Renal pelvis (tissue), 4 donors: Measurements from ENCODE around the gene CDC27. TPM values are rescaled to one million over a fixed set of nuclear protein-coding genes. Genes with fewer than 3 reads are reported as not detected.
A peak's percentile ranks its signal among the peaks of the same experiment; 100 is the strongest.
"Not testable (repeated sequence)": the region's sequence is repeated elsewhere in the genome, so short reads cannot be mapped to it uniquely, and the experiment has no call there.

Experiments used
- DNase-seq: peaks from one replicate; pipeline ENCODE4 v3.0.0-alpha.2; 2013
- polyA plus RNA-seq, 3 donors: library from polyadenylated mRNA; unstranded; fragments of 120-200 nt; gene quantifications; one replicate each; pipeline ENCODE4 v1.2.1, GENCODE V29; 2013; ENCODE audit not compliant: insufficient read length in 3 of 3

The CDC27 gene
- polyA plus RNA-seq, 3 donors: 48.1 to 60.8 (median 52.3) TPM

DNA sequence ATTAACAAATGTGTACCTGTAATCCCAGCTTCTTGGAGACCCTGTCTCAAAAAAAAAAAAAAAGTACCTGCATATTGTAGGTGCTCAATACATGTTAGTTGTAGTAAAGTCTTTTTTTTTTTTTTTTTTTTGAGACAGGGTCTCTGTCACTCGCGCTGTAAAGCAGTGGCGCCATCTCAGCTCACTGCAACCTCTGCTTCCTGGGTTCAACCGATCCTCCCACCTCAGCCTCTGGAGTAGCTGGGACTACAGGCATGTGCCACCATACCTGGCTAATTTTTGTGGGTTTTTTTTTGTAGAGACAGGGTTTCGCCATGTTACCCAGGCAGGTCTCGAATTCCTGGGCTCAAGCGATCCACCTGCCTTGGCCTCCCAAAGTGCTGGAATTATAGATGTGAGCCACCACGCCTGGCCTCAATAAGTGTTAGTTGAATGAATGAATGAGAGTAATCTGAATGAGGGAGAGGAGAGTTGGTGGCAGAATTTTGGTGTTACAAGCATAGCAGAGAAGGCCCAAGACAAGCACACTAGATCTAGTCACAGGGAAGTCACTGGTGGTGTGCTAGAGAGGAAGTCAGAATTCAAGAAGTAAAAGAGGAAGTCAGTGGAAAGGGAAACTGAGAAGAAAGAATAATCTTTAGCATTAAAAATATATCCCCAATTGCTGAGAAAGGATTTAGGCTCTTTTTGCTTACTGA is 10.7 kb upstream of the CDC27 start:
- DNase-seq: no peak

- DNase-seq: no peak
Observed at GRCh38 chr17:47197821-47198220, 8.7 kb upstream of the CDC27 start.

GRCh38 chr17:47193931-47194511 is 4.9 kb upstream of the CDC27 start:
- DNase-seq: no peak

DNA sequence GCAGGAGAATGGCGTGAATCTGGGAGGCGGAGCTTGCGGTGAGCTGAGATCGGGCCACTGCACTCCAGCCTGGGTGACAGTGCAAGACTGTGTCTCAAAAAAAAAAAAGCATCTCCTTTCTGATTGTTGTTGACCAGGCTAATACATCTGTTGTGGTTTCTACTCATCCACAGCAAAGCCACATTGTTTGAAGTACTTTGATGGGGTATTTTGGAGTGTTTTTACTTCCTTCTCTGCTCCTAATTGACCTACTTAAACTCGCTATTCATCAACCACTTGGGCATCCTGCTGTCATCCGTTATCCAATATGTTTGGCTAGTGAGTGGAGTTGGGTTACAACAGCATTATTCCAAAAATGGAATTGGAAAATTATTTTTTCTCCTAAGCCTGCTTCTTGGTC is 3.5 kb upstream of the CDC27 start:
- DNase-seq: no peak

DNA sequence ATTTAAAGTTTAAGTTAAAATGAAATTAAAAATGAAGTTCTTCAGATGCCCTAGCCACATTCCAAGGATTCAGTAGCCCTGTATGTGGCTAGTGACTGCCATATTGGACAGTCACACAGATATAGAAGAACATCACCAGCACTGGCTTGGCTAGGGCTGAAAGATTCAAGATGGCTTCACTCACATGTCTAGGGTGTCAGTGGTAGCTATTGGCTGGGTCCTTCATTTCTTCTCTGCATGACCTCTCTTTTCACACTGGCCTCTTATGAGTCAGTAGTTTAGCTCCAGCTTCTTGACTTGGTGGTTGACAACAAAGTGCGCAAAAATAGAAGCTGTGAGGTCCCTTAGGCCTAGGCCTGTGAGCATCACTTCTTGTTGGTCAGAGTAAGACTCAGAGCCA is 1.7 kb upstream of the CDC27 start:
- DNase-seq: no peak

DNA sequence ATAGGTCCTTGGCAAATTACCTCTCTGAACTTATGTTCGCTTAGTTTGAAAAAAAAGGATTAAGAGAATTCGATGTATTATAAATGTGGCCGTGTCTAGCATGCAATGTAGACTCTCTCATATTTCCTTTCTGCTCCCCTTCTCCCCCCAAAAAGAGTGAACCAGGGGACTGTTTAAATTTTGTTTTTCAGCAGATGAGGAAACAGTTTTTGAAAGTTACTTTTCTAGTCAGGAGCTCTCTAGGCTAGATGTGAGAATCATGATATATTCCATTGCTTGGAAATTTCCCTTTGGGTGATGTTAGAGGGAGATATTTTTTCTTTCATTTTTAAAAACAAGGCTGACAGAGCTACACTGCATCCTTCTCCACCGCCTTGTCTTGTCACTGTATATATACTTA is 1.1 kb upstream of the CDC27 start:
- no peak for DNase-seq

DNA sequence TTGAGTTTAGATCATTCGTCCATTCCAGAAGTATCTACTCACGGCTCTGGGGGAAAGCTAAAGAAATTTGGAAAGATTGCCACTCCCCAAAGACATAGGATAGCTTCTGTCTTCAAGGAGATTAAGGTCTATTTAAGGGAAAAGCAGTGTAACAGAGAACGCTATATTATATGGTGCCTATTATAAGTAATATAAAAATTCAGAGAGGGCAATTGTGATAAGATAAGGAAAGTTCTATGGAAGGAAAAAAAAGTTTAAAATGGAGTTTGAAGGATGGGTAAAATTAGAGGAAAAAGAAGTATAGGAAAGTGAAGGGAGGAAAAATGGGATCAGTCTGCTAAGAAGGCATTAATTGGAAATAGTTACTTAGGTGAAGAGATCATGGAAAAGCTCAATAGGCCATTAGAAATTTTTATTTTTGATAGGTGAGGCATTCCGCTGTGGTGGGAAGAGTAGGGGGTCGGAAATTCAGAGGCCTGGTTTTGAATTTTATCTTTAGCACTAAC is 690 bp upstream of the CDC27 start:
- no peak for DNase-seq

DNA sequence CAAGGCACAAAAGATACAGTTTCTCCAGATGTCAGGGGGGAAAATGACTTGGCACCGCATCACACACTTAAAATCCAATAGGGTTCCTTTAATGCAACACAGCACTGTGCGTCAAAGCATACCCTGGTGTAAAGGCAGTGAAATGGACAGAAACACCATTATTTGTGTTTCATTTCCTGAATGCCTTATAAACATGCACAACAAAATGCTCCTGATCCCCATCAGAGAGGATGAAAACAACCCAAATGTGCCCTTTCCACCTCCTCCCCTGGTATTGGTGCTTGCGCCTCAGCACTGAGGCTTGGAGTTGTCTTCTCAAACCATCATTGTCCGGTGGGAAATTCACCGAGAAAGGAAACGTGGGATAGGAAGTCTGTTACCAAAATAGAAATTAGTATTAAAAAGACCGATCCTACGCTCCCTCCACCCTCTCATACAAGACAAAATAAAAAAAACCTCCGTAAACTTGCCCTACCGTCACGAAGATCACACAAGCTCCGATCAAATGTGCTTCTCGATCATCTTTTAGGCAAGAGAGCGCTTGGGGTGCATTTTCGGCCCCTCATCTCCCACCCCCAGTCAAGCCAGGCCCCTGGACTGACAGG is 722 bp downstream of the CDC27 start:
- DNase-seq: peak; percentile 17

DNA sequence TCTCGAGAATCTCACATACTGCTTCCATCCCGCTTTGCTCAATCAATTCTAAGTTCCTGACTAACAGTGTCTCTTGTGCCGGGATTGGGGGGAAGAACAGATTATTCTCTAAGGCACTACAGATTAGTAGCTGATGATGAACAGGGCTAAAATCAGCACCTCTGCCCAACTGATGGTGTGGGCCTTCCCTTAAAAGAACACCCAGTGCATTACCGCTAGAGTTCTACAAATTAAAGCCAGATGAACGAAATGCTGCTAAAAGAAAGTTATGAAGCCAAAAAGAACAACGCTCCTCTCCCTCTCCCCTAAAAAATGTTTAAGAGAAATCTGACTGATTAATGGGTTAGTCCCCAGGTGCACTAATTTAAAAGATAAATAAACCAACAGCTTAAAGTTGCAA is 4.4 kb downstream of the CDC27 start:
- no peak for DNase-seq

- not testable (repeated sequence) for DNase-seq
Observed at GRCh38 chr17:47180988-47181387, 8.1 kb downstream of the CDC27 start.

GRCh38 chr17:47180337-47180736 is 8.8 kb downstream of the CDC27 start:
- DNase-seq: no peak

DNA sequence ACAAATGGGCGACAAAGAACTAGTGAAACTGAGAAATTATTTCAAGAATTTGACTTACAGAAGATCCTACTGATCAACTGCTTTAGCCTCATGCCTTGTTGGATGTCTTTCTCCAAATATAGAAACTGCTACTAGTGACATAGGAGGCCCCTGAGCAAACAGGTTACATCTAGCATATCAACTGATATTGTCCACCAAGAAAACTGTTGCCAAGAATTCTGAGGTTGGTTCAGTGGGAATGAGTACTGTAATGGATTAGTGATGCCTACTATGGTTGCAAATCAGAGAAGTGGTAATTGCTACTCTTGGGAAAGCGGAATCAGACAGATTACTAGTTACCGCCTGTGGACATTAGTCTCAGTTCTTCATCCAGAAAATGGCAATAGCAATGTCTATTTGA is 10.0 kb downstream of the CDC27 start:
- DNase-seq: no peak

GRCh38 chr17:47177261-47177660 is 11.8 kb downstream of the CDC27 start:
- DNase-seq: no peak

GRCh38 chr17:47176389-47176826 is 12.7 kb downstream of the CDC27 start:
- DNase-seq: no peak

DNA sequence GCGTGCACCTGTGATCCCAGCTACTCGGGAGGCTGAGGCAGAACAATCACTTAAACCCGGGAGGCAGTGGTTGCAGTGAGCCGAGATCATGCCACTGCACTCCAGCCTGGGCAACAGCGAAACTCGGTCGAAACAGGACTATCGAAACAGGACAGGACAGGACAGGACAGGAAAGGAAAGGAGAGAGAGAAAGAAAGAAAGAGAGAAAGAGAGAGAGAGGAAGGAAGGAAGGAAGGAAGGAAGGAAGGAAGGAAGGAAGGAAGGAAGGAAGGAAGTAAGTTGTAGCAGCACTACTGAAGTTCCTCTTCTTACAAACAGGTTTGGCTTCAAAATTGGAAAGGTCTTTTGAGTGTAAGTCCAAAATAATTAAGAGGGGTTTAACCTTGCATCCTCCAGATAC is 14.3 kb downstream of the CDC27 start:
- DNase-seq: not testable (repeated sequence)

DNA sequence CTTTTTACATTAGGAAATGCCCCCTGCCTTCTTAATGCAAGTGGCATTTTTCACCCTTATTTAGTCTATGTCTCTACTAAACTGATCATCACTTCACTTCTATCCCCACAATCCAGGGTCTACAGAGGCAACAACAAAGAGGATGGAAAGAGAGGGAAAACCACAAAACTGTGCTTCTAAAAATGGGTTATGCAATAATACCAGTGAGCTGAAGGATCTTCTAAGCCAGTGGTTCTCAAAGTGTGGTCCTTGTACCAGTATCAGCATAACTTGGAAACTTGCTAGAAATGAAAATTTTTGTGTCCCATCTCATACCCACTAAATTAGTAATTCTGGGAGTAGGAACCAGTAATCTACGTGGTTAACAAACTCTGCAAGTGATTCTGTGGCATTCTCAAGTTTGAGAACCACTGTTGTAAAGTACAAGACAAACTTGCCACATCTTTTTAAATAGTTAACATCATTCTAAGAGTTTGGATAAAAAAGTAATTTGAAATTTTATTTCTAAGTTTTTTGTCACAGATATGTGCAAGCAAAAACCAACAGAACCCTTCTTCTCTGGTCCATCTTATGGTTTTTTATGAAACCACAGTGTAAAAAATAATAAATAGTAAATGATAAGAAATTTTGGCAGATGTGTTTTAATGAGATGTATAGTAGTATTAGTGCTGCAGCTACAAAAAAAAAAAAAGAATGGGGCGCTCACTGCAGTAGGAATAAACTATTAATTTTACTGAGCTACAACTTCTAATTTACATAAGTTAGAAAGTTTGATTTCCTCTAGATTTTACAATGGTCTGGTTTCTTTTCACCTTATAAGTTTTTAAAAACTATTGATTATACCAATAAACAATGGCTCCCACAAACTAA is 16.2 kb downstream of the CDC27 start:
- DNase-seq: no peak

DNA sequence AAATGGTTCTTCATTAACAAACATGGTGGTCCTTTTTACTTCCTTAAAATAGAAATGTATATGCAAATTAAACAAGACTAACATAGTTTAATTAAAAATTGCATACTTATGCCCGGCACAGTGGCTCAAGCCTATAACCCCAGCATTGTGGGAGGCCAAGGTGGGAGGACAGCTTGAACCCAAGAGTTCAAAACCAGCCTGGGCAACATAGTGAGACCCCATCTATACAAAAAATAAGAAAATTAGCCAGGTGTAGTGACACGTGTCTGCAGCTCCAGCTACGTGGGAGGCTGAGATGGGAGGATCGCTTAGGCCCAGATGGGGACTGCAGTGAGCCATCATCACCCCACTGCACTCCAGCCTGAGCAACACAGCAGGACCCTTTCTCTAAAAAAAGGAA is 18.4 kb downstream of the CDC27 start:
- DNase-seq: no peak

DNA sequence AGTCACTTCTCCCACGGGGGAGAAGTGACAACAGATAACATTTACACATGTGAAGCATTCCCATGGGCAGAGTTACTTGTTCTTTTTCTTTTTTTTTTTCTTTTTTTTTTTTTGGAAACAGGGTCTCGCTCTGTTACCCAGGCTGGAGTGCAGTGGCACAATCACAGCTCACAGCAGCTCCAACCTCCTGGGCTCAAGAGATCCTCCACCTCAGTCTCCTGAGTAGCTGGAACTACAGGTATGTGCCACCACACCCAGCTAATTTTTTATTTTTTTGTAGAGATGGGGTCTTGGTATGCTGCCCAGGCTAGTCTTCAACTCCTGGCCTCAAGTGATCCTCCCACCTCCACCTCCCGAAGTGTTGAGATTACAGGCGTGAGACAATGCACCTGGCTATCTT is 20.2 kb downstream of the CDC27 start:
- not testable (repeated sequence) for DNase-seq

DNA sequence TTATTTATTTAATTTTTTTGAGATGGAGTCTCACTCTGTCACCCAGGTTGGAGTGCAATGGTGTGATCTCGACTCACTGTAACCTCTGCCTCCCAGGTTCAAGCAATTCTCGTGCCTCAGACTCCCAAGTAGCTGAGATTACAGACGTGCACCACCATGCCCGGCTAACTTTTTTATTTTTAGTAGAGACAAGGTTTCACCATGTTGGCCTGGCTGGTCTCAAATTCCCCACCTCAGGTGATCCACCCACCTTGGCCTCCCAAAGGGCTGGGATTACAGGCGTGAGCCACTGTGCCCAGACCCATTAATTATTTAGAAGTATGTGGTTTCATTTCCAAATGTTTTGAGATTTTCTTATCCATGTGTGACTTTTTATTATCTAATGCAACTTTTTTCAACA is 22.2 kb downstream of the CDC27 start:
- not testable (repeated sequence) for DNase-seq

DNA sequence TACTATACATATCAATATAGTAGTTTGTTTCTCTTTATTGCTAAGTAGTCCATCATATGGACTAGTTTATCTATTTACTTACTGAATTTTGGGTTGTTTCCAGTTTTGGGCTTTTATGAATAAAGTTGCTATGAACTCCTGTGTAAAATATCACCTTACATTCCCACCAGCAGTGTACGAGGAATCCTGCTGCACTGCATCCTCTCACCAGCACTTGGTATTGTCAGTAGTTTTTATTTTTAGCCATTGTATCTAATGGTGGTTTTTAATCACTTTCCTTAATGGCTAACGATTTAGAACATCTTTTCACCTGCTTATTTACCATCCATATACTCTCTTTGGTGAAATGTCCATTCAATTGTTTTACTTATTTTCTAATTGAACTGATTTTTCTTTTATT is 24.0 kb downstream of the CDC27 start:
- DNase-seq: no peak

GRCh38 chr17:47164263-47164662 is 24.8 kb downstream of the CDC27 start:
- DNase-seq: no peak

DNA sequence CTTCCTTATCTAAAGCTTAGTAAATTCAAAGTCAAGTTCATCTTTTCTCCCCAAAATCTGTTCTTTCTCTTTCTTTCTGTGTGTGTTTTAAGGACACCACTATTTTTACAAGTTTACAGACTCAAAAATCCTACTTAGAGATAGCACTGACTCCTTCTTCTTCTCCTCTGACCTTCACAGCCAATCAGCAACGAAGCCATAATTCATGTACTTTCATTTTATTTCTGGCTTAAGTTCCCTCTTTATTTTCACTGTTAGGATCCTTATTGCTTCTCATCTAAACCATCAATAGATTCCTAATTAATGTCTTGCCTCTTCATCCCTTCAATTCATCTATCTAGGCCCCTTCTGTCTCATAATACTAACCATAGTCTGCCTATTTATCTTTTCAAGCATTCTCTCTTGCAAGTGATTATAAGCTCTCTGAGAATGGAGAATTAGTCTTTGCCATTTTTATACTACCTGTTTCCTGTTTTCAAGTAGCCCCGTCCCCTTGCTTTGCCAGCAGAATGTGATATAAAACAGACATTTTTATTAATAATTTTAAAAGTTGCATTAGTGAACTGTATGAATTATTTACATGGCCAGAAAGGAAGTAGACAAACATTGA is 27.0 kb downstream of the CDC27 start:
- DNase-seq: no peak
